SJCRH30 (cell line): ENCODE measurements around the gene LUC7L2. TPM values are rescaled to one million over a fixed set of nuclear protein-coding genes. Genes with fewer than 3 reads are reported as not detected.
"Not testable (repeated sequence)": the region's sequence is repeated elsewhere in the genome, so short reads cannot be mapped to it uniquely, and the experiment has no call there.

ENCODE experiments used
- DNase-seq, 2 experiments: peaks; one replicate each; pipeline ENCODE4 v3.0.0-alpha.2; 2015 to 2020
- H3K27ac ChIP-seq: fragments of 250-450 bp; sonication (Bioruptor Pico); 2 replicates; pipeline ENCODE4 v1.5.1; 2020; ENCODE audit warnings: mild to moderate bottlenecking, moderate library complexity
- H3K27me3 ChIP-seq: fragments of 250-450 bp; sonication (Bioruptor Pico); 2 replicates; pipeline ENCODE4 v1.5.1; 2020; ENCODE audit warnings: mild to moderate bottlenecking, moderate library complexity
- H3K36me3 ChIP-seq: fragments of 250-450 bp; sonication (Bioruptor Pico); 2 replicates; pipeline ENCODE4 v1.5.1; 2020; ENCODE audit warnings: mild to moderate bottlenecking, moderate library complexity
- H3K4me1 ChIP-seq: fragments of 250-450 bp; sonication (Bioruptor Pico); 2 replicates; pipeline ENCODE4 v1.5.1; 2020; ENCODE audit warnings: mild to moderate bottlenecking, moderate library complexity
- H3K4me3 ChIP-seq: fragments of 250-450 bp; sonication (Bioruptor Pico); 2 replicates; pipeline ENCODE4 v1.5.1; 2020; ENCODE audit warnings: mild to moderate bottlenecking, moderate library complexity
- H3K9me3 ChIP-seq: fragments of 250-450 bp; sonication (Bioruptor Pico); replicated peaks from 2 replicates; pipeline ENCODE4 v1.5.1; 2020; ENCODE audit warnings: mild to moderate bottlenecking, moderate library complexity
- total RNA-seq: library from RNA; depleted of rRNA; stranded (reverse); fragments of >200 nt; shearing (Covaris generic); gene quantifications from 2 replicates; pipeline ENCODE4 v1.2.3, GENCODE V29; 2014; rRNA removed

LUC7L2 gene
- total RNA-seq, 1 experiment from 2014 or later = 111 TPM

DNA sequence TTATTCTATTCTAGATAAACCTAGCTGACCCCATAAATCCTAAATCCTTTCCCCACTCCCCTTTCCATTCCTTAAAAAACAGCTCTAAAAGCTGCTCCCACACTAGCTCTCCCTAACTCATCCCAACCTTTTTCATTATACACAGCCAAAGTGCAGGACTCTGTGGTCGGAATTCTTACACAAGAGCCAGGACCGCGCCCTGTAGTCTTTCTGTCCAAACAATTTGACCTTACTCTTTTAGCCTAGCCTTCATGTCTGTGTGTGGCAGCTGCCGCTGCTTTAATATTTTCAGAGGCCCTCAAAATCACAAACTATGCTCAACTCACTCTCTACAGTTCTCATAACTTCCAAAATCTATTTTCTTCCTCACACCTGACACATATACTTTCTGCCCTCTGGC lies 104.8 kb downstream of the LUC7L2 start:
- H3K27me3 ChIP-seq, H3K27ac ChIP-seq, DNase-seq: not testable (repeated sequence)

DNA sequence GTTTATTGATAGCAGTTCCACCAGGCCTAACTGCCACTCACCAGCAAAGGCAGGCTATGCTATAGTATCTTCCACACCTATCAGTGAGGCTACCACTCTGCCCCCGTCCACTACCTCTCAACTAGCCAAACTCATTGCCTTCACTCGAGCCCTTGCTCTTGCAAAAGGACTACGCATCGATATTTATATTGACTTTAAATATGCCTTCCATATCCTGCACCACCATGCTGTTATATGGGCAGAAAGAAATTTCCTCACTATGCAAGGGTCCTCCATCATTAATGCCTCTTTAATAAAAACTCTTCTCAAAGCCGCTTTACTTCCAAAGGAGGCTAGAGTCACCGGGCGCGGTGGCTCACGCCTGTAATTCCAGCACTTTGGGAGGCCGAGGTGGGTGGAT lies 105.4 kb downstream of the LUC7L2 start:
- H3K27ac ChIP-seq, DNase-seq, H3K27me3 ChIP-seq, H3K4me1 ChIP-seq, H3K4me3 ChIP-seq, H3K36me3 ChIP-seq, H3K9me3 ChIP-seq: not testable (repeated sequence)

More for the DNA sequence above, 104.8 kb downstream of the LUC7L2 start:
- H3K9me3 ChIP-seq, H3K4me3 ChIP-seq, H3K4me1 ChIP-seq, H3K36me3 ChIP-seq: not testable (repeated sequence)

DNA sequence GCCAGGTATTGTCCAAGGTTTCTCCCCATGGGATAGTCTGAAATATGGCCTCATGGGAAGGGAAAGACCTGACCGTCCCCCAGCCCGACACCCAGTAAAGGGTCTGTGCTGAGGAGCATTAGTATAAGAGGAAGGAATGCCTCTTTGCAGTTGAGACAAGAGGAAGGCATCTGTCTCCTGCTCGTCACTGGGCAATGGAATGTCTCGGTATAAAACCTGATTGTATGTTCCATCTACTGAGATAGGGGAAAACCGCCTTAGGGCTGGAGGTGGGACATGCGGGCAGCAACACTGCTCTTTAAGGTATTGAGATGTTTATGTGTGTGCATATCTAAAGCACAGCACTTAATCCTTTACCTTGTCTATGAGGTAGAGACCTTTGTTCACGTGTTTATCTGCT lies 108.0 kb downstream of the LUC7L2 start:
- H3K27ac ChIP-seq, H3K36me3 ChIP-seq, H3K4me1 ChIP-seq, H3K4me3 ChIP-seq, H3K27me3 ChIP-seq, DNase-seq, H3K9me3 ChIP-seq: not testable (repeated sequence)

DNA sequence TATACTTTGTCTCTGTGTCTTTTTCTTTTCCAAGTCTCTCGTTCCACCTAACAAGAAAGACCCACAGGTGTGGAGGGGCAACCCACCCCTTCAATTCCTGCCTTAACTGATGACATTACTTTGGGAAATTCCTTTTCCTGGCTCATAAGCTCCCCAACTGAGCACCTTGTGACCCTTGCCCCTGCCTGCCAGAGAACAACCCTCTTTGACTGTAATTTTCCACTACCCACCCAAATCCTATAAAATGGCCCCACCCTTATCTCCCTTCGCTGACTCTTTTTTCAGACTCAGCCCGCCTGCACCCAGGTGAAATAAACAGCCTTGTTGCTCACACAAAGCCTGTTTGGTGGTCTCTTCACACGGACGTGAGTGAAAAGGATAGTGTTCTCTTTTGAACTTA lies 108.6 kb downstream of the LUC7L2 start:
- not testable (repeated sequence) for H3K4me3 ChIP-seq, H3K27ac ChIP-seq, H3K4me1 ChIP-seq

DNA sequence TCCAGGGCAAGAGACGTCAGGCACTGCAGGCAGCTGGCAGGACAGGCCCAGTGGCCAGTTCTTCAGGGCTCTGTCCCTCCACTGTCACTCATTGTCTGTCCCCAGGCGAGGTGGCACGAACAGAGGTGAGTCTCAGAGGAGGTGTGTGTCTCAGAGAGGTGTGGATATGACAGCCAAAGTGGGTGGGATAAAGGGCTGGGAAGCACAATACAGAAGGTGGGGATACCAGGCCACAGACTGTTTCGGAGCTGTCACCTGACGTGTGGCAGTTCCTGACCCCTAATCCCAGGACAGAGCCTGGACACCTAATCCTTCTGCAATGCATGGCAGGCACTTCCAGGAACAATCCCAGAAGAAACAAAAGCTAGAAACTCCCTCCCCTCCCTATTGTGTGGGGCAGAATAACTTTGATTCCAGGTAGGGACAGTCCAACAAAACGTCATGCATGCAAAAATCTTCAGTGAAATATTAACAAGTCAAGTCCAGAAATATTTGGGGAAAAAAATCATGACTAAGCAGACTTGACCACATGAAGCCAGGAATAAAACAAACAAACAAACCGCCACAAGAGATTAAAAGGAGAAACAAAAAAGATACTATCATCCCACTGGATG lies 112.2 kb downstream of the LUC7L2 start:
- Histone ChIP-seq H3K4me1 (peaks cover 5% of the 10 kb centered on the region; the same call in 1 of the 2 replicates), H3K9me3 (no peaks in the 10 kb centered on the region; the same call in 1 of the 2 replicates), H3K27me3 (peaks cover 3% of the 10 kb centered on the region; the same call in 1 of the 2 replicates), H3K27ac (no peak overlapping the region), H3K4me3 (no peak overlapping the region), H3K36me3 (no peaks in the 10 kb centered on the region)
- DNase-seq = no peak

More for the DNA sequence above, 108.6 kb downstream of the LUC7L2 start:
- DNase-seq, H3K9me3 ChIP-seq, H3K36me3 ChIP-seq, H3K27me3 ChIP-seq: not testable (repeated sequence)

Other genes with a start within 250 kb of the LUC7L2 start
- 12.4 and 13.0 TPM in 2 replicates for gene UBN2, start 128.7 kb upstream of the LUC7L2 start, total RNA-seq
- gene FMC1, start 18.6 kb upstream of the LUC7L2 start, total RNA-seq = 18.0 and 21.7 TPM in 2 replicates
- gene KLRG2, start 123.8 kb downstream of the LUC7L2 start, total RNA-seq = 0.06 TPM in 1 of 2 replicates, not detected in the other
- gene CLEC2L, start 163.8 kb downstream of the LUC7L2 start, total RNA-seq = not detected in 2 replicates